CD4-positive, alpha-beta T cell treated with Interleukin-21 for 1 hour (primary cell): ENCODE measurements around the gene RNF26.

ENCODE experiments used
- DNase-seq: peaks from one replicate; pipeline ENCODE4 v3.0.0-alpha.2; 2020

The RNF26 gene

GRCh38 chr11:119316016-119316728 is 18.2 kb upstream of the RNF26 start:
- no peak for DNase-seq

GRCh38 chr11:119316729-119317591 is 17.4 kb upstream of the RNF26 start, which contains the start of gene MCAM:
MCAM (minus strand) TSS chr11:119317130; CDS start chr11:119317101, 29 bp downstream.
- DNase-seq = no peak

GRCh38 chr11:119317592-119318239 is 16.6 kb upstream of the RNF26 start:
- no peak for DNase-seq

GRCh38 chr11:119318240-119319135 is 15.8 kb upstream of the RNF26 start:
- peak; percentile 59 for DNase-seq

- DNase-seq = no peak
These were observed 15.1 kb upstream of the RNF26 start for GRCh38 chr11:119319136-119319699.

GRCh38 chr11:119319700-119320239 is 14.6 kb upstream of the RNF26 start:
- DNase-seq = no peak

- DNase-seq = no peak
These were observed 14.0 kb upstream of the RNF26 start for GRCh38 chr11:119320240-119320775.

GRCh38 chr11:119320776-119321524 is 13.4 kb upstream of the RNF26 start:
- DNase-seq = peak; percentile 55

- DNase-seq = no peak
These were observed 12.0 kb upstream of the RNF26 start for GRCh38 chr11:119322360-119322739.

GRCh38 chr11:119322921-119323531 is 11.3 kb upstream of the RNF26 start:
- no peak for DNase-seq

GRCh38 chr11:119323532-119324033 is 10.7 kb upstream of the RNF26 start:
- DNase-seq = peak; percentile 79

GRCh38 chr11:119324189-119324588 is 10.1 kb upstream of the RNF26 start:
- no peak for DNase-seq

GRCh38 chr11:119329320-119329719 is 5.0 kb upstream of the RNF26 start:
- no peak for DNase-seq

GRCh38 chr11:119330237-119330636 is 4.1 kb upstream of the RNF26 start:
- DNase-seq = no peak

- no peak for DNase-seq
These were observed 2.1 kb upstream of the RNF26 start for GRCh38 chr11:119332111-119332765.

GRCh38 chr11:119335091-119335654 is 846 bp downstream of the RNF26 start:
- DNase-seq = no peak

GRCh38 chr11:119335655-119336543 is 1.6 kb downstream of the RNF26 start:
- DNase-seq = no peak
